Measurements from ENCODE around the gene CPEB2.
"Not testable (repeated sequence)": the region's sequence is repeated elsewhere in the genome, so short reads cannot be mapped to it uniquely, and the experiment has no call there.

The CPEB2 gene

DNA sequence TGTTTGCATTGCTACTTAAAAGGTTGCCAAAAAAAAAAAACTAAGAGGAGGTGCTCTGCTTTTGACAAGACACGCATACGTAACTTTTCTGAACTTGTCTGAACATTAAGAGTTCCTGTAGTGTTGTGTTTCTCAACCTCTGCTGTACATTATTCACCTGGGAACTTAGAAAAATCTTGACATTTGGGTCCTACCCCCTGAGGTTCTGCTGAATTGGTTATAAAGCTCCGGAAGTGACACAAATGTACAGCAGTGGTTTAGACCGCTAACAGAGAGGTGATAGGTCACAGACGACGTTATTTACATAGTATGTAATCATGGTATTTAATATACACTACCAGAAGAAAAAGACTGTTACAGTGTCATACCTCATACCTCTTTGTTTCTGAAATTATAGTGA, 61.1 kb downstream of the CPEB2 start:
- DNase-seq: no peak

DNA sequence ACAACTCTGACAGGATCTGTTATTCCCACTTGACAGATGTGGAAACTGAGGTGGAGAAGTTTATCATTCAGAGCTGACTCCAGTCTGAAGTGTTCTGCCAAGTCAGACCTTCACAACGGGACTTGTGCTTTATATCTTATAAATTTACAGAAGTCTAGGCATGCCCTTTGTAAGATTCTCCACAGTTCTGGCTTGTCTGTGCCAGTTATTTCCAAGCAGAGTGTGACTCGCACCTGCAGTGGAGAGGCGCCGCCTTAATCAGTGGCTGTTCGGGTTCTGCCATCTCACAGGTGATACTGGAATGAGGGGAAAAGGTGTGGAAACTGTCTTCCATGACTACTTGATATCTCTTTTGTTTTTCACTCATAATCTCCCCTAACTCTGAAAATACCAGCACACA, 63.2 kb downstream of the CPEB2 start:
- DNase-seq: no peak

DNA sequence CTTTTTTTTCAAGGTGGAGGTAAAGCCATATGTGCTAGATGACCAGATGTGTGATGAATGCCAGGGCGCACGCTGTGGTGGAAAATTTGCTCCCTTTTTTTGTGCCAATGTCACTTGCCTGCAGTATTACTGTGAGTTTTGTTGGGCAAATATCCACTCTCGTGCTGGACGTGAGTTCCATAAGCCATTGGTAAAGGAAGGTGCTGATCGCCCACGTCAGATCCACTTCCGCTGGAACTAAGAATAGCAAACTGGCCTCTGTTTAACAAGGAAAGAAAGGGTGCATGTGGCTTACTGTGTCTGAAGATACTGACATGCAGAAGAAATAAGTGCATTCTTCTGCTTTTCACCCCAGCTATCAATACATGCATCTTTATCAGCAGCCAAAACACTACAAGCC, 63.9 kb downstream of the CPEB2 start:
- no peak for DNase-seq

DNA sequence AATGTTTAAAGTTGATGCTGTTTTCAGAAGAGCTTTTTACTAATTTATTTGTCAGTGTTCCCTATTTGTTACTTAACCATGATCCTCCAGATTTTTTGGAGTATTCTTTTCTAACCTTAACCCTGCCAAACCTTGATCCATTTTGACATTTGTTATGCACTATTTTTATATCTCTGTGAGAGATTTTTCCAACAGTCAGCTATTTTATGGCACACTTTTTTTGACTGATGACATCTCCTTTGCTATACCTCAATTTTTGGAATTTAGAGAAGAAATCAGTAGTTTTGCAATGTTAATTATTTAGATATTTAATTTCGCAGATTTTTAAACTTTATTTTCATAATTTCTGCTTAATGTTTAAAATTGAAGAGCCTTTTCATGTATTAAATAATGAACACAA, 66.0 kb downstream of the CPEB2 start:
- no peak for DNase-seq

DNA sequence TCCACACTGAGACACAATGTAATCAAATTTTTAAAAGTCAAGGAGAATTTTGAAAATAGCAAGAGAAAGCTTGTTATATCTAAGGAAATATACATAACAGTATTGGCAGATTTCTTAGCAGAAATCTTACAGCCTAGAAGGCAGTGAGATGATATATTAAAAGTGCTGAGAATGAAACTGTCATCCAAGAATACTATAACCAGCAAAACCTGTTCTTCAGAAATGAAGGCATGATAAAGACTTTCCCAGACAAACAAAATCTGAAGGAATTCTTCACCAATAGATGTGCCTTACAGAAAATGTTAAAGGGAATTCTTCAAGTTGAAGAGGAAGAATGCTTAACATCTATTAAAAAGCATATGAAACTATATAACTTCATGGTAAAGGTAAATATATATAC, 73.6 kb downstream of the CPEB2 start:
- no peak for DNase-seq

DNA sequence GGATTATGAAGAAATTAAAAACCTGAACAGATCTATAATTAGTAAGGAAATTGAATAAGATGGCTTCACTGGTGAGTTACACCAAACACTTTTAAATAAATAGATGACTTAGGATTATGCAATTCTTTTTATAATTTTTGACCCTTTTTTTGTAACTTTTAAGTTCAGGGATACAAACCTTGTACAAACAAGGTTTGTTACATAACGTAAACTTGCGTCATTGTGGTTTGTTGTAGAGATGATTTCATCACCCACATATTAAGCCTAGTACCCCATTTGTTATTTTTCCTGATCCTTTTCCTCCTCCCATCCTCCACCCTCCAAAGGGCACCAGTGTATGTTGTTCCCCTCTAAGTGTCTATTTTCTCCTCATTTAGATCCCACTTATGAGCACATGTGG, 75.7 kb downstream of the CPEB2 start:
- no peak for DNase-seq

DNA sequence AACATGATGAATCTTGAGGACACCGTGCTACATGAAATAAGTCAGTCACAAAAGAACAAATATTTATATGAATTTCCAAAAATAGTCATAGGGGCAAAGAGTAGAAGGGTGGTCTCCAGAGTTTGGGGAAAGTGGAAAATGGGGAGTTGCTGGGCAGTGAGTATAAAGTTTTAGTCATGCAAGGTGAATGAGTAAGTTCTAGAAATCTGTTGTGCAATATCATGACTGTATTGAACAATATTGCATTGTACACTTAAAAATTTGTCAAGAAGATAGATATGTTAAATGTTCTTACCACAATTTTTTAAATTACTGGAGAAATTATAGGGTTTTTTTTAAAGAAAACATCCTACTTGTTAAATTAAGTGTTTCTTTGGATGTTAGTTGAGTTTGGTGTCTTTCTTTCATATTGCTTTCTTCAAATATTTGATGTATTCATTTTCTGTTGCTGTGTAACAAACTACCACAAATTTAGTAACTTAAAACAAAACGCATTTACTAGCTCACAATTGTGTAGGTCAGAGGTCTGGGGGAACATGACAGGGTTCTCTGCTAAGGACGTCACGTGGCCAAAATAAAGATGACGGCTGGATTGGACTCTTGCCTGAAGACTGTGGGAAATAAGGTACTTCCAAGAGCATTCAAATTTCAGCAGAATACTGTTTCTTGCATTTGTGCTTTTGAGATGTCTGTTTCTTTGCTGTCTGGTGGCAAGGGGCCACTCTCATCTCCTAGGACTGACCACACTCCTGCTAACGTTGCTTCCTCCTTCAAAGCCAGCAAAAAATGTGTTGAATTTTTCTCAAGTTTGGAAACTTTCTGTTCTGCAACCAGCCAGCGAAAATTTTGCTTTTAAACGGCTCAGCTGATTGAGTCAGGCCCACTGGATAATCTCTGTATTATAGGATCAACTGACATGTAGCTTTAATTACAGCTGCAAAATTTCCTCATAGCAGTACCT, 76.7 kb downstream of the CPEB2 start:
- DNase-seq: no peak

DNA sequence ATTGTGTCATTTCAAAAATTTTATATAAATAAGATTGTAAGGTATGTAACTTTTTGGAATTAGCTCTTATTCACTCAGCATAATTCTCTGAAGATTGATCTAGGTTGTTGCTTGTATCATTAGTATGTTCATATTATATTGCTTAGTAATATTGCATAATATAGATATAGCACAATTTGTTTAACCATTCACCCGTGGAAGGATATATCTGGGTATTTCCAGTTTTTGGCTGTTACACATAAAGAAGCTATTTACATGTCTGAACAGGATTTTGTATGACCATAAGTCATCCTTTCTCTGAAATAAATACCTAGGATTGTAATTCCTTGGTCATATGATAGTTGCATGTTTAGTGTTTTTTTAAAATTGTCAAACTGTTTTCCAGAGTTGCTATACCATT, 82.5 kb downstream of the CPEB2 start:
- DNase-seq: no peak

DNA sequence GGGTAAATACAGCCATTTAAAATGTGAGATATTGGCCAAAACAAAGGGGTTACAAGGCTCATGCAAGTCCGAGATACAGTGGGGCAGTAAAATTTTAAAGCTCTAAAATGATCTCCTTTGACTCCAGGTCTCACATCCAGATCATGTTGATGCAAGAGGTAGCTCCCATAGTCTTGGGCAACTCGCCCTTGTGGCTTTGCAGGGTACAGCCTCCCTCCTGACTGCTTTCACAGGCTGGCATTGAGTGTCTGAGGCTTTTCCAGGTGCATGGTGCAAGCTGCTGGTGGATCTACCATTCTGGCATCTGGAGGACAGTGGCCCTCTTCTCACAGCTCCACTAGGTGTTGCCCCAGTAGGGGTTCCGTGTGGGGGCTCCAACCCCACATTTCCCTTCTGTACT, 83.5 kb downstream of the CPEB2 start:
- DNase-seq: not testable (repeated sequence)

DNA sequence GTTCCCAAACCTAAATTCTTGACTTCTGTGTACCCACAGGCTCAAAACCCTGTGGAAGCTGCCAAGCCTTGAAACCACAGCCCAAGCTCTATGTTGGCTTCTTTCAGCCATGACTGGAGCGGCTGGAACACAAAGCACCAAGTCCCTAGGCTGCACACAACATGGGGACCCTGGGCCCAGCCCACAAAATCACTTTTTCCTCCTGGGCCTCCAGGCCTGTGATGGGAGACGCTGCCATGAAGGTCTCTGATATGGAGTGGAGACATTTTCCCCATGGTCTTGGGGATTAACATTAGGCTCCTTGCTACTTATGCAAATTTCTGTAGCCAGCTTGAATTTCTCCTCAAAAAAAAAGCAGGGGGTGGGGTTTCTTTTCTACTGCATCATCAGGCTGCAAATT, 84.0 kb downstream of the CPEB2 start:
- DNase-seq: not testable (repeated sequence)

DNA sequence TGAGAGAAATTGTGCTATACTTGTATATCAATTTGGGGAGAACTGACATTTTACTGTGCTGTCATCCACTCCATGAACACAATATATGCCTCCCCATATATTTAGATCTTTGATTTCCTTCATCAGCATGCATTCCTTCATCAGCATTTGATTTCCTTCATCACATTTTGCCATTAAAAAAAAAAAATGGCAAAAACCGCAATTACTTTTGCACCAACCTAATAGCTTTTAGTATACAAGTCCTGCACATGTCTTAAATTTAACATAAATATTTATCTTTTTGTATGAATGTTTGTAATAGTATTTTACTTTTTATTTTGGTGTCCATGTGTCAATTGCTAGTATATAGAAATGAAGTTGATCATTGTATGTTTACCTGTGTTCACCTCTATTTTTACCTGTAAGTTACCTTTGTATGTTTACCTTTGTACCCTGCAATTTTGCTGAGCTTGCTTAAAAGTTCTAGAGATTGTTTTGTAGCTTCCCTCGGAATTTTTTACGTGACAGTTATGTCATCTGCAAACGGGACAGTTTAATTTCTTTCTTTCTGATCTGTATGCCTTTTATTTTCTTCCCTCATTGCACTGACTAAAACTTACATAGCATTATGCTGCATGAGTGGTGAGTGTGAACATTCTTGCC, 86.2 kb downstream of the CPEB2 start:
- DNase-seq: no peak

DNA sequence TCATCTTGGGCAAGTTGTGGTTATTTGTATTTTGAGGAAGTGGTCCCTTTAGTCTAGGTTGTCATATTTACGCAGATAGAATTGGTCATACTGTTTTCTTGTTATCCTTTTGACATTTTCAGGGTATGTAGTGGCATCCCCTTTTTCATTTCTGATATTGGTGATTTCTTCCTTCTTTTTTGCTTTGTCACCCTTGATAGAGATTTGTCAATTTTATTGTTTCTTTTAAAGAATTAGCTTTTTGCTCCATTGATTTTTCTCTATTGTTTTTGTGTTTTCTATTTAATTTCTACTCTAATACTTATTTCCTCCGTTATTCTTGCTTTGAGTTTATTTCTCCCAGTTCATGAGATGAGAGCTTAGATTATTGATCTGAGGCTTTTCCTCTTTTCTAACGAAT, 87.7 kb downstream of the CPEB2 start:
- no peak for DNase-seq

DNA sequence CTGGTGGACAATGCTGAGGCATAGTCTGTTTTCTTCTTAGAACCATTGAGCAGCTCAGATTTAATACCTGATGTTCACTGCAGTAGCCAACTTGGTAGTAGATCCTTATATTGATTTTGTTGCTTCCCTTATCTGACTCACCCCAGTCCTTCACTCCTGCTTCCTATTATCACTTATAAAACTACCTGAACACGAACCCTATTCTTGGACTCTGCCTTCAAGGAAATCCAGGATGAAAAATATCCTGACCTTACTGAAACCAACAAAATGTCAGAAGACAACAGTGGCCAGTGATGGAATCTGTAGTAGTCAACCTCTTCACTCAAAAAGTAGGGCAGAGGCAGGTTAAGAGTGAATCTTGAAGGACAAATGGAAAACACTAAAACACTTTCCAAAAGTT, 98.1 kb downstream of the CPEB2 start:
- DNase-seq: no peak

DNA sequence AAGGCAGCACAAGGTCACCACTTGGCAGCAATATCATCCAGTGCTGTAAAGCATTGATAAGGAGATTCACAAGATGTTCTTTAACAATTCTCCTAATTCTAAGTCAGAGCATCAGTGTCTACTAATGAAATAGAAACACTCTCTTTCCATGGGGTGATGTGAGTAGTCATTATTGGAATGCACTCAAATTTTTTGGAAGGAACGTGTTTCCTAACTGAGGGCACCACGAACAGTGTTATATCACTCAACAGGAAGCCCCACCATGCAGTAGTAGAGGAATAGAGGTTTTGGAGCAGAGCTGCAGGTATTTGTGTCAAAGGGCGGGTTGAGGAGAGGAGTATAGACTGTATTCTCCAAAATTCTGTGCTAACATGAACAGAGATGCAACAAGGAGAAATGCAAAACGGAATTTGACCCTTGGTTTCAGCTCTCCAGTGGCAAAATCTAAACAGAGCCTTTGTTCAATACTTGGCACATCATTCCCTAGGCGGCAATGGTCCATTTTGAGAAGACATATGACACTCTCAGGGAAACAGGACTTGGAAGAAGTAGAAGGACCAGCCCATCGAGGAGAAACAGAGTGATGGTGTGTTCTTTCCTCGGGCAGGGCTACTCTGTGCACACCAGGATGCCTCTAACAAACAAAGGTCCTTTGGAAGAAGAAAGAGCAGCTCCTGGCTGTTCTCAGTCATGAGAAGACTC, 98.9 kb downstream of the CPEB2 start:
- no peak for DNase-seq

DNA sequence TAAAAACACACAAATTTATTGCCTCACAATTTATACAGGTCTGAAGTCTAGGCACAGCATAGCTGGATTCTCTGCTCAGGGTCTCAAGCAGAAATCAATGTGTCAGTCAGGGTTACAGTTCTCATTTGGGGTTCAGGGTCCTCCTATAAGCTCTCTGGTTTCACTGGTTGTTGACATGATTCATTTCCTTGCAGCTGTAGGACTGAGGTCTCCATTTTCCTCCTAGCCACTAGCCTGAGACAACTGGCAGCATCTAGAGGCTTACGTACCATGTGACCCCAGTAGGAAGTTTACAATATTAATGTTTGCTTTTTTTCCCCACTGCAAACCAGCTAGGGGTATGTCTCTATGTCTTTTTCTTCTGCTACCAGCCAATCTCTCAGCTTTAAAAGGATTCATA, 102.5 kb downstream of the CPEB2 start:
- no peak for DNase-seq

DNA sequence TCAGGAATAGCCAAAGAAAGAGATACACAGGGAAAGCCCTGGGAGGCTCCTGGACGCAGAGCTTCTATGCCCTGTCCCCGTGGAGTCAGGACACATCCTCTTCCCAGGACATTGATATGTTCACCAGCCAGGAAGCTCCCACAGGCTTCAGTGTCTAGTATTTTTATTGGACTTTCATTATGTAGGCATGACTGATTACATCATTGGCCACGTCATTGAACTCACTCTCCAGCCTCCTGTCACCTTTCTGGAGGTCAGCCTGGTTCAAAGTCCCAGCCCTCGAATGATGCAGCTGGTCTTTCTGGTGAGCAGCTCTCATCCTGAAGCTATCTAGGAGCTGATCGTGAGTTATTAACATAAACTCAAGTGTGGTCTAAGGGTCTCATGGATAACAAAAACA, 104.1 kb downstream of the CPEB2 start:
- no peak for DNase-seq

DNA sequence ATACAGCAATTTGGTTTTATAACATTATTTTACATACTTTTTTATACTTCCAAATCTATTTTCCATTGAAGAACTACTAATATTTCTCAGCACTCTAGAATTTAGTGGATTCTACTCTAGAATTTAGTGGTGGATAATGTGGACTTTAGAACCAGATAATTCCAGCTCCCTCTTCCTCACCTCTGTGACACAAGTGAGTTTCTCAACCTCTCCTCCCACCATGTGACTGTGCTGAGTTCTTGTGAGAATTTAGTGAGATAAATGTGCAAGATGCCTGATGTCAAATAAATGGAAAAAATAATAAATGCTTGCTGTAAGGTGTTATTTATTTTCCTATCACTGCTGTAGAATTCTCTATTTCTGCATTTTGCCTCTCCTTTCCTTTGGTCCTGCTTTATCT, 107.3 kb downstream of the CPEB2 start:
- DNase-seq: no peak

DNA sequence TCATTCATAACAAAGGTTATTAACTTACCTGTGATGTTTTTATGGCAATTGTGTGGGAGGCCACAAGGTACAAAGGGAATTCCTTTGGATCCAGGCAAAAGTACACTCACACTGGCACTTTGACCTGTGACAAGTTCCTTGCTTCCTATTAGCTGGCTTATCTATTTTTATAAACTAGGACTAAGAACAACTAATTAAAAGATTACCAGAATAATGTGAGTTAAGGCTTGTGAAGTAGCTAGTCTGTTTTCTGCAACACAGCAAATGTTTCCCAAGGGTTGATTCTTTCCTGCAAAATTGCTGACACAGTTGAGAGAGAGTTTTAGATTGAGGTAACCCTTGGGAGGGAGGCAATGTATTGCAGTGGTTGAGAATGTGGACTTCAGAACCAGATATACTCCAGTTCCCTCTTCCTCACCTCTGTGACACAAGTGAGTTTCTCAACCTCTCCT, 107.9 kb downstream of the CPEB2 start:
- no peak for DNase-seq

DNA sequence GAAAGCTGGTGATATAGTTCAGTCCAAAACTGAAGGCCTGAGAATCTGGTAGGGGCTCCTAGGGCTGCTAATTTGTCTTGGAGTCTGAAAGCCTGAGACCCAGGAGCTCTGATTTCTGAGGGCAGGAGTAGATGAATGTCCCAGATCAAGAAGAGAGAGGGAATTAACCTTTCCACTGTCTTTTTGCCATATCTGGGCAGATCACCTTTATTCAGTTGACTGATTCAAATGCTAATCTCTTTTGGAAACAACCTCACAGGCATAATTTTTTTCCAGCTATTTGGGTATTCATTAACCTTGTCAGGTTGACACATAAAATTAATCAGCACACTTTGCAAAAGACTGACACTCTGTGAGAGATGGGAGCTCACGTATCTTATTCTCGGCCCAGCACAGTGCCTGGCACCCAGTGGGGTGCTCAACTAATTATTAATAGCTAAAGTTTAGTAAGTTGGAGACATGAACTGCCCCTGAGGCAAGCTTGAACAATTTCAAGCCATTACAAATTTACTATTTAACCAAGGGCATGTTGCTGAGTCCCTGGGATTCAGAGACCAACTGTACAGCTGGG, 114.3 kb downstream of the CPEB2 start:
- no peak for DNase-seq

DNA sequence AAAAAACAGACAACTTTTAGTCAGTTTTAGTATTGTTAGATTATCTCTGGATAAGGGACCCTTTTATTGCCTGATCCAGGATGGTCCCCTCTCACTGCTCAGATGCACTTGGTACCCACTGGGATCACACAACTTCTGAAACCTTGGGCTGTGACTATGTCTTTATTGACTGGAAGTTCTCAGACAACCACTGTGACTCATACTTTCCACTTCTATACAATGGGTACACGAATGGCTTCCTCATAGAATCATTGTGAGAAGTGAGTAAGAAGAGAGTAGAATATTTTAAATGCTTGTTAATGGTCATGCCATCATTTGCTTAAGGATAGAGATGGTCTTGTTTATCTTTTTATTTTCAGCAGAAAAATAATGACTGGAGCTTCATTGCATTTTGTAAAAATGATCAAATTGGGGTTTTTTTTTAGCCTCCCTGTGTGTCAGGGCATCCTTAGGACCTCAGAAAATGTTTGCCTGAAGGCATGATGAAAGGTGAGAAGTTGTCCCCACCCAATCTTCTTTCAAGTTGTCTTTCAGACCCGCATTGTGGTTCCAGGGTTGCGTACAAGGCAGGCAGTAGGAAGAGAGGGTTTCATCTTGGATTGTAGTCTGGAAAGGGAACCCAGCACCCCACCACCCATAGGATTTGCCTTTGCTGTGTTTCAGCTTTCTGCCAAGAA, 115.1 kb downstream of the CPEB2 start:
- DNase-seq: no peak

DNA sequence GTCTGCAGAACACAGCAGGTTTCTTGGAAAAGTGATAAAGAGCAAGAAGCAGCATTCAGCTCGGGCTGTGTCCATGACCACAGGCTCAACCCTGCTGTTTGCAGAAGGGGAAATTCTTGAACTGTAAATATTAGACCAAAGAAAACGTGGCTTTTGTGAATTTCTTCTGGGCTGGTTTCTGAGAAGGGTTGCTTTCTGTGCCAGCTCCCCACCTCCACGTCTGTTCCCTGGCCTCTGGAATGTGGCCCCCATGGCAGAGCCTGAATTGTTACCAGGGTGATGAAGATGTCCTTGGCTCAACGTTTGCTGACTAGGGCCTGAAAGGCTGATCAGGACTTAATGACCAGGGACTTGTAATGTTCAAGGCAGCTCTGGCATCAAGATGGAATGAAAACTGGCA, 116.0 kb downstream of the CPEB2 start:
- DNase-seq: no peak
